Measurements from ENCODE around the gene FLRT2.

FLRT2 gene

GRCh38 chr14:85537526-85537925, 7.6 kb downstream of the FLRT2 start:
- TF ChIP-seq CREB1 (IDR thresholded peaks at IDR 0.05; ENCODE audit: low read depth): no peak
- no peak for TF ChIP-seq CEBPB (IDR thresholded peaks at IDR 0.05)
- no peak for TF ChIP-seq USF1 (IDR thresholded peaks at IDR 0.05)
- TF ChIP-seq EP300 (IDR thresholded peaks at IDR 0.05; ENCODE audit: borderline replicate concordance): no peak
- no peak for TF ChIP-seq REST (IDR thresholded peaks at IDR 0.05; ENCODE audit: low read depth)
- no peak for TF ChIP-seq YY1 (IDR thresholded peaks at IDR 0.05; ENCODE audit: low read depth)
- TF ChIP-seq EGR1 (IDR thresholded peaks at IDR 0.05): no peak
- no peak for TF ChIP-seq FOXM1 (IDR thresholded peaks at IDR 0.05; ENCODE audit: borderline replicate concordance, low read depth)
- no peak for TF ChIP-seq RAD21 (IDR thresholded peaks at IDR 0.05; ENCODE audit: low read depth)
- TF ChIP-seq MAX (IDR thresholded peaks at IDR 0.05): no peak
- no peak for TF ChIP-seq NFIC (IDR thresholded peaks at IDR 0.05)
- no peak for TF ChIP-seq TAF1 (IDR thresholded peaks at IDR 0.05; ENCODE audit: low read depth)

- TF ChIP-seq MAX (IDR thresholded peaks at IDR 0.05): no peak
- TF ChIP-seq USF1 (IDR thresholded peaks at IDR 0.05): no peak
- TF ChIP-seq EP300 (IDR thresholded peaks at IDR 0.05; ENCODE audit: borderline replicate concordance): no peak
- TF ChIP-seq ZBTB7A (IDR thresholded peaks at IDR 0.05; ENCODE audit: low read depth): no peak
- no peak for TF ChIP-seq TEAD4 (IDR thresholded peaks at IDR 0.05)
- no peak for TF ChIP-seq YY1 (IDR thresholded peaks at IDR 0.05; ENCODE audit: low read depth)
- TF ChIP-seq NFIC (IDR thresholded peaks at IDR 0.05): no peak
- TF ChIP-seq CREB1 (IDR thresholded peaks at IDR 0.05; ENCODE audit: low read depth): no peak
- TF ChIP-seq EGR1 (IDR thresholded peaks at IDR 0.05): no peak
- TF ChIP-seq FOXM1 (IDR thresholded peaks at IDR 0.05; ENCODE audit: borderline replicate concordance, low read depth): no peak
- TF ChIP-seq TCF12 (IDR thresholded peaks at IDR 0.05; ENCODE audit: low read depth): no peak
- TF ChIP-seq RAD21 (IDR thresholded peaks at IDR 0.05; ENCODE audit: low read depth): no peak
- TF ChIP-seq CEBPB (IDR thresholded peaks at IDR 0.05): no peak
- no peak for TF ChIP-seq TAF1 (IDR thresholded peaks at IDR 0.05; ENCODE audit: low read depth)
- no peak for TF ChIP-seq REST (IDR thresholded peaks at IDR 0.05; ENCODE audit: low read depth)
Observed at GRCh38 chr14:85538636-85539035, 8.7 kb downstream of the FLRT2 start.

- TF ChIP-seq MAX (IDR thresholded peaks at IDR 0.05) (no peak), TAF1 (IDR thresholded peaks at IDR 0.05; ENCODE audit: low read depth) (no peak), YY1 (IDR thresholded peaks at IDR 0.05; ENCODE audit: low read depth) (no peak), CEBPB (IDR thresholded peaks at IDR 0.05) (no peak), TCF12 (IDR thresholded peaks at IDR 0.05; ENCODE audit: low read depth) (no peak), CREB1 (IDR thresholded peaks at IDR 0.05; ENCODE audit: low read depth) (no peak), NFIC (IDR thresholded peaks at IDR 0.05) (no peak), USF1 (IDR thresholded peaks at IDR 0.05) (no peak), EP300 (IDR thresholded peaks at IDR 0.05; ENCODE audit: borderline replicate concordance) (no peak), EGR1 (IDR thresholded peaks at IDR 0.05) (no peak)
Observed at GRCh38 chr14:85539510-85539909, 9.6 kb downstream of the FLRT2 start.

GRCh38 chr14:85542623-85543022, 12.7 kb downstream of the FLRT2 start:
- no peak for TF ChIP-seq RAD21 (IDR thresholded peaks at IDR 0.05; ENCODE audit: low read depth)
- no peak for TF ChIP-seq EGR1 (IDR thresholded peaks at IDR 0.05)
- no peak for TF ChIP-seq NFIC (IDR thresholded peaks at IDR 0.05)
- TF ChIP-seq MAX (IDR thresholded peaks at IDR 0.05): no peak
- no peak for TF ChIP-seq YY1 (IDR thresholded peaks at IDR 0.05; ENCODE audit: low read depth)
- TF ChIP-seq CREB1 (IDR thresholded peaks at IDR 0.05; ENCODE audit: low read depth): no peak
- no peak for TF ChIP-seq TAF1 (IDR thresholded peaks at IDR 0.05; ENCODE audit: low read depth)

GRCh38 chr14:85545738-85546137, 15.8 kb downstream of the FLRT2 start:
- TF ChIP-seq CREB1 (IDR thresholded peaks at IDR 0.05; ENCODE audit: low read depth): no peak
- TF ChIP-seq FOXM1 (IDR thresholded peaks at IDR 0.05; ENCODE audit: borderline replicate concordance, low read depth): no peak
- no peak for TF ChIP-seq ZBTB7A (IDR thresholded peaks at IDR 0.05; ENCODE audit: low read depth)
- no peak for TF ChIP-seq NFIC (IDR thresholded peaks at IDR 0.05)

All from Ishikawa (cell line).